CD4-positive, alpha-beta T cell treated with Interleukin-17A for 4 hours (primary cell): ENCODE results near the gene FRMD4B.

ENCODE experiments used
- DNase-seq: peaks from one replicate; pipeline ENCODE4 v3.0.0-alpha.2; 2020; ENCODE audit warnings: mixed read lengths

FRMD4B gene

DNA sequence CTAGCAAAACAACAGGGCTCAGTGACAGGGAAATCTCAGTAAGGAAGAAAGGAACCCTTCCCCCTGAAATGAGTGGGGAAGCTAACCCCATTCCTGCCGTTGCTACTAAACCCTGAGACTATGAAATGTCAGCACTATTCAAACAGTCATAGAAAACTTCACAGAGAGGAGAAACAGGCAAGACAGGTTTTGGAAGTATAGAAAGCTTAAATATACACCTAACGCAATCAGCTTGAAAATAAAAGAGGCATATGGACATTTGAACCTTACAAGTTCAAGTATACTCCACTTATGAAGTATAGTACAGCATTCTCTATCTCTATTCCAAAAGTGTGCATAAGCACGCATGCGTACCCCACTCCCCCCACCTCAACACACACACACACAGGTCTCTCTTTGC is 17.6 kb upstream of the FRMD4B start:
- no peak for DNase-seq

DNA sequence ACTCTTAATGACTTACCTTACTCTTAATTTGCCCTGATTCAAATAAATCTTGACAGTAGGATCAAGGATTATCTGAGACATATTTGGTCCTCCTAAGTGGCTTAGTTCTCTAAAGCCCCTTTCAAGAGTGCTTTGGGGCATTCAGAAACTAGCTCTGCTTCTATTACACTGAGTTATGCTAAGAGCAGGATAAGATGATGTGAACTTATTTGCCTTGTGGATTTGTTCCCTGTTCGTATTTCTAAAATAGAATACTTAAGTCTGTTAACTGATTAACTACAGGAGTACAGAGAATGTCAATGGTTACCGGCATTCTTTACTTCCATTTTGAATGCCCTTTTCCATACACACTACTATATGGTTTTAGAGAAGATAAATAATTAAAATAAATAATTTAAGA is 14.8 kb upstream of the FRMD4B start:
- DNase-seq = no peak

DNA sequence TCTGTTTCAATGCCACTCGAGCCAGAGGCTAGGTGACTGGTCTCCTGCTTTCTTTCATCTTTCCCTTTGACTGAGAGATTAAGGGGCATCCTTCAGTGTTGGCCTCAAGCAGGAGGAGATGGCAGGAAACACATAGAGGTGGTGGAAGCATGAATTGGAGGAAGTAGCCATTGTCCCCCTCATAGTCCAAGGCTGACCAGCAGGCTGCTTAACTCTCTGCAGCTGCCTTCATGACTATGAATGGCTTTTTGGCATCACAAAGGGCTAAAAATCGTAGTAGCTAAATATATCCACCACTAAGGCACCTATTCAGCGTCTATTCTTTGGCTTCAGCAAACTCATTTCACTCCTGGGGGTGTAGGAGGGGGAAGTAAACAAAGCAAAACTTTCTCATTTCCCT is 7.0 kb upstream of the FRMD4B start:
- DNase-seq = no peak

DNA sequence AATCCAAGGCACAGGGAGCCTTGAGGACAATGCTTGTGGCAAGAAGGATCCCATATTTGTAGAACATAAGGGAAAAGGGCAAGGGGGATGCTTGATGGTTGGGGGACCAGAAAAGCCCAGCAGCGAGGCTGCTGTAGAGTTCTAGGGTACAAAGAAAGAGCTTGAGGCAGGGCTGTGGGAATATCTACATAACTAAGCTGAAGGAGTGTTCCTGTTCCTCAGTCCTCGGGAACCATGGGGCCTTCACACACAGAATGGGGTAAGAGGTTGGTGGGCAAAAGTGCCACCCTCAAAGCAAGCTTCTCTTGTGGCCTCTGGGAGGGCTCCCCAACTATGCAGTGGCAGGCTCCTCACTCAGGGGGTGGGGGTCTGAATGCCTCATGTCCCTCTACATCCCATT is 6.5 kb upstream of the FRMD4B start:
- DNase-seq = no peak

DNA sequence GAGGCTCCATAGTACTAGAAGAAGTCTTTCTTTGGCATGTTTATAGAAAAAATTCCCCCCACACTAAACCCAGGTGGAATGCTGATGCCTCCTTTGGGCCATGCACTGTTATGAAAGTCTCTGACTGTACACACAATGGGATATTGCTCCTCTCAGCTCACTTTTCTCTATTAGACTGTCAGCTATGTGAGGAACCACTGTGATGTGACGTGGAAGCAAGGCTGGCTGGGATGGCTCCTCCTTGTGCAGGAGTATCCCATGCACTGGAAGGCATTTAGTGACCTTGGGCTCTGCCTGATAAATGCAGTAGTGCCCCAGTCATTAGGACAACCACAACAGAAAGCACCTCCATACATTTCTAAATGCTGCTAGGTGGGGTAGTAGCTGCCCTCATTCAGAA is 5.7 kb upstream of the FRMD4B start:
- no peak for DNase-seq

DNA sequence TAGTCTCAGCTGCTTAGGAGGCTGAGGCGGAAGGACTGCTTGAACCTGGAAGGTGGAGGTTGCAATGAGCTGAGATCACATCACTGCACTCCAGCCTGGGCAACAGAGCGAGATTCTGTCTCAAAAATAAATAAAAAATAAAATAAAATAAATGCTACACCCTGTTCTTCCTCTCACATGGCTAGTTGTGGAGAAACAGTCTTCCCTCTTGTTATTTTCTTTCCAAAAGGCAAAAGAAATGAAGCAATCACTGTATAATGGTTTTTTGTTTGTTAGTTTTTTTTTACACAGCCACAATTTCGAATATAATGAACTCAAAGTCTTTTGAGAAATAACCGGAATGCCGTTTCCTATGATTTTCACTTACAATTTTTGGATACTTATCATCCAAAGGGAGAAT is 4.9 kb upstream of the FRMD4B start:
- DNase-seq = no peak

DNA sequence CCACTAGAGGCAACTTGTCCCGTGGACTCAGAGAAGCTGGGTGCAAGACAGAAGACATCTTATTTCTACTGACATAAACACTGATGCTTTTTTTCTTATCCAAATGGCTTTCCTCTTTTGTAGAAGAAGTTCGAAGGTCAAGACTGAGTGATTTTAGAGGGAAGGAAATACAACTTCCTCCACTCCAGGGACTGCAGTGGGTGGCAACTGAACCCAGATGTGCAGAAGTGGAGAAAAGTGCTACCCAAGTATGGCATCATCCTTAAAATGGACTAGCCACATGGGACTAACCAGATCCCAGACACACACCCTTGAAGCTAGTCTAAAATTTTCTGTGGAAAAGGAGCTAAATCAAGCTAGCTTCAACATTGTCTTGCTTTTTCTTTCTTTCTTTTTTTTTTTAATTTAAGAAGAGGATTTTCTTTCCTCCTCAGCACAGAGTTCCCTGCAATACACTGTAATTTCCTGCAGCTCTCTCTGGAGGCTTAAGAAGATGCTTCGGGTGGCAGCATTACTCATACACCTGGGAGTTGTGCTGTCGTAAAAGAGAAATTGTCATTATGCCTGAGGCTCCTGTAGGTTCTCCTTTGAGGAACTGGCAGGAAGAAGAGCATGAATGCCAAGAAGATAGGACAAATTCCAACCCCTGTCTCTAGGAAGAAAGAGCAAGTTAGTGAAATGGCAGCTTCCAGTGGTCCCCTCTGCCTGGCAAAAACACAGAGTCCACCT is 3.8 kb upstream of the FRMD4B start:
- DNase-seq = no peak

DNA sequence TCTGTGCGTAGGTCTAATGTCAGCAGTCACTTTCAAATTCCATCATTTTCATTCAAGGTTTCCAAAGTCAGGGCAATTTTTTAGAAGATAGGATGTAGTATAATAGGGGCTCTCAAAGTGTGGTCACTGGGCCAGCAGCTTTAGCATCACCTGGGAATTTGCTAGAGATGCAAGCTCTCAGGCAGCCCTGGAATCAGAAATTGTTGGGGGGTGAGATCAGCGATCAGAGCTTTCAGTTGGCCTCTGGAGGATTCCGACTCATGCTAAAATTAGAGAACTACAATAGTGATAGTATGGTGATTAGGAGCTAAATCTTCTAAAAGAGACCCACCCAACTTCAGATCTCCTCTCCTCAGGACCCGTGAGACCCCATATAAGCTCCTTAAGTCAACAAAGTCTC is 2.4 kb upstream of the FRMD4B start:
- no peak for DNase-seq

DNA sequence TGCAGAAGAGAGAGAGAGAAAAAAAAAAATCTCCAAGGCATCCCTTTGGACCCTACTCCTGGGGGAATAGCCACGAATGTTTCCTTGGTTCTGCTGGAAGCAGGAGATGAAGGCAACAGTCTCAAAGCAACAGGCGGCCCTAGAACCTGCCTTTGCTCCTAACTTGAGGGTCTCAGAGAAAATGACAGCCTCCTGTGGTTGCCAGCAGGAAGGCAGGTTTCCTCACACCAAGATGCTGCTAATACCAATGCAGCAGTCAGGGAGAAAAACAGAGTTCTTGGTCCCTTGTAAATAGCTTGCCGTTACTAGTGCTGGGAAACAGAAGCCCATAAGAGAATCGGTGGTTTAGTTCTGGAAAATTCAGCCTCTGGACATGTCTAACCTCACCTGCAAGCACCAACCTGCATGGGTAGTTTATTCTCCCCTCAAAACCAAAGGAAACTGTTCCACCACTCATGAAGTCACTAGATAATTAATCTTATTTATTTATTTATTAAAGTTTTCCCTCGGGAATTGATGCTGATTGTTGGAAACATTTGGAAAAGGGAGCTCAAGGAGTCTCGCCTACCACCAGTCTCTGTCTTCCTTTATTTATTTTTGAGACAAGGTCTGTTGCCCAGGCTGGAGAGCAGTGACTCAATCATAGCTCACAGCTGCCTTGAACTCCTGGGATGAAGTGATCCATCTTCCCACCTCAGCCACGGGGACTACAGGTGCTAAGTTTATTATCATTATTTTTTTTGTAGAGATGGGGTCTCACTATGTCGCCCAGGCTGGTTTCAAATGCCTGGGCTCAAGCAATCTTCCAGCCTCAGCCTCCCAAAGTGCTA is 883 bp upstream of the FRMD4B start:
- DNase-seq = no peak

DNA sequence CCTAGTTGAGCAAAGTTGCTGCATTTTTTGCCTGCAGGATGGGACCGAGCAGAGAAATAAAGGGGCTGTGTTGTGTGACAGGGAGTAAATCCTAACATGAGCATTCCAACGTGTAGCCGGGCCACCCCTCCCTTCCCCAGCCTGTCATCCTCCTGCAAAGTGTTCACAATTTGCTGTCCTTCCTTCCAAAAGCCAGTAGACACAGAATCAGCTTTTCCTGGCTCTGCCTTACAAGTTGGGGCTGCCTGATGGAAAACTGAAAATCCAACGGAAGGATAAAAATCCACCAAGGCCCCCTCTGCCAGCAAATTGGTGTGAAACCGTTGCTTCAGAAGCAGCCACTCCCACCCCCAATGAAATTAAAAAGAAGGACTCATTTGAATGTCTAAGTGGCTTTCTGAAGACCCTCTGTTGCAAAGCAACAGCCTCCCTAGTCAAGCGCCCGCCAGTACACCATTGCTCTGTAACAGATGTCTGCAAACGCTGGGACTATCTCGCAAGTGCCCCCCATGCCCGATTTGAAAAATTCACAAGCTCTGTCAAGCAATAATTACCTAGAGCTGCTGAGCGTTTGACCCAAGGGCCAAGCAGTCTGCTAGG is 665 bp downstream of the FRMD4B start:
- DNase-seq = no peak

DNA sequence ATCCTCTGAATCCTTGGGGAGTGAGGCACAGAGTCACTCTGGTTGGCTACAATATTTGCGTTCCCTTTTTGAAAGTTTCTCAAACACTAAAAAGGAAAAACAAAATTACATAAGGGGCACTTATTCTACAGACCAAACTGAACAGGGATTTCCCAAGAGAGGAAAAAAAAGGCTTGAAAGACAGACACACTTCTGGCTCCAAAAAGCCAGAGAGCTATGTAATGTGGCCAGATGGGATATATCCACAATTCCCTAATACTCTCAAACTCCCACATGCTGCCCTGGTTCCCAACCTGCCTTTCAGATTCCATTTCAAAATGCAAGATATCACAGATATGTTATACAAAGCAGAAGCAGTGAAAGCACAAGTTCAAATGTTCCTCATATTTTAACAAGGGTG is 1.6 kb downstream of the FRMD4B start:
- DNase-seq = no peak

DNA sequence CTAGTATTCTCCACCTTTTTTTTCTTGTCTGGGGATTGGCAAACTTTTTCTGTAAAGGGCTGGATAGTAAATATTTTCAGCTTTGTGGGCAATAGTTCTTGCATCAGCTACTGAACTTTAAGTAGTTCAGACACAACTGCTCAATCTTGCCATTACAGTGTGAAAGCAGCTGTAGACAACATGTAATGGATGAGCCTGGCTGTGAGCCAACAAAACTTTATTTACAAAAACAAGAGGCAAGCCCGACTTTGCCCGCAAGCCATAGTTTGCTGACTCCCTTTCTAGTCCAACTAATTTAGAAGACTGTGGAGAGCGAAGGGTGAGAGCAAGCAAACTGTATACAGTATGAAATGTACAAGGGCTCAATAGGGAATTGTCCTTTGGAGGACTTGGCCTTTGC is 6.2 kb downstream of the FRMD4B start:
- no peak for DNase-seq

DNA sequence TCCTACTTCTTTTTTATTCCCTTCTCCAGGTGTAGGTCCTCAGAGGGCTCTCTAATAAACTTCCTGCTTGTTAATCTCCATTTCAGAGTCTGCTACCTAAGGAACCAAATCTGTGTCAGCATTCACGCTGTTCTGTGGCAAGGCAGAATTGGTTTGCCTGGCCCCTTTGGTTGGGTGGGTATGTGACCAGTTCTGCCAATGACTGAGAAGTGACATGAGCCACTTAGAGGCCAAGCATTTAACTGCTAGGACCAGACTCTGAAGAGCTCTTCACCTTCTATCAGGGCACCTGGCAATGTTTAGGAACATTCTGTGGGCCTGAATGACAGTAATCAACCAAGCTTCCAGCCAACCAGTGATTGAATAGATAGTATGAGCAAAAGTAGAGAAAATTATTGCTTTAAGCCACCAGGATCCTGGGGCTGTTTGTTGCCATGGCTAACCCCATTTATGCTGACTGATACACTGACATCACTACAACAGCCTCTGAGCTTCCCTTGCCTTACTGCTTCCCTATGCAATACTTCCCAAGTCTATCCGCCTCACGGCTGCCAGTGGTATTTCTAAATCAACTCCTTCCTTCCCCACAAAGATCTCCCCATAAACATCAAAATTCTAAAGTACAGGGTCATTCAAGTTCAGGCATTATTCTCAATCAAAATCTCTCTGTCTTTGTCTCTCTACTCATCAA is 7.6 kb downstream of the FRMD4B start:
- DNase-seq = no peak

DNA sequence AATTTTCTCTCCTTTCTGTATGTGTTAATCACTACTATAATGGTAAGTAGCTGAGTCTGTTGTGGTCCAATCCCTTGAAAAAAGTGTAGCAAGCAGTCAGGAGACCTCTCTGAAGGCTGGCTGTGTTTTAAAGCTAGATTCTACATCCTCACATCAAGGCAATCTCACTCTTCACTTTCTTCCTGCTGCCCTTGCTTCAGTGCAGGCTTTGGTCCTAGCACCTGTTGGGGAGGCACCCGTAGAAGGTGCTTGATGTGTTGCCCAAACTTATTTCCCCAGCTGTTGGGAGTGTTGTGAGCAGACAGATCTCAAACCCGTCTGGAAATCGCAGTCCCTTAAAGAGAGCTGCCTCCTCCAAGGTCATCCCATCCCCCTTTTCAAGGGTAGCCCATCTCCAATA is 8.6 kb downstream of the FRMD4B start:
- no peak for DNase-seq

DNA sequence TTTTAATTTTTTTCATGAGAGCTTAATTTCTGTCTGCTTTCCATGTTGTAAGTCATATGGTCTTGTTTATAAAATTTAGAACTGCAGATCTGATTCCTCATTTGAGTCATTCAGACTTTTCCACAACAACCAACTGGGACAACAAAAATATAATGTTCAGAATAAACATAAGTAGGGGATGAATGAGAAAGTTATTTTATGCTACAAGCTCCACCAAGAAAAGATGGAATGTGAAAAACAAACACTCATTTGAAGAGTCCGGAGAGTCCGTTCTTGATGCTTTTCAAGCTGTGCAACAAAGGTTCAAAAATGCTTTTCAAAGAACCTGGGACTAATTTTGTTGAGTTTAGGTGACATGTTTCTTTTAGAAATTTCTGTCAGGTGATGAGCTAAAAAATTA is 9.2 kb downstream of the FRMD4B start:
- DNase-seq = no peak

DNA sequence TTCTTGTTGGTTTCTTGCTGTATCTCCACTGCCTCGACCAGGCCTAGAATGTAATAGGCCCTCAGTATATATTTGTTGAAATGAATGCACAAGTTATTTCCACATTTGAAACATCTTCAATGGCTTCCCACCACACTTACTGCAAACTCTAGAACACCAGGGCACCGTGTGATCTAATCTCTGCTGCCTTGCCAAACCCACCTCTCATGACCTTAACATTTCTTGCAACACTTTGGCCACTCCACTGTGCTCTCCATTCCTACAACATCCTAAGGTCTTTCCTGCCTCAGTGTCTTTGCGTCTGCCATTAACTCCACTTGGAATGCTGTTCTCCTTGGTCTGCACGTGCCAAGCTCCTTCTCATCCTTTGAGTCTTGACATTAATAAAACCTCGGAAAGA is 14.1 kb downstream of the FRMD4B start:
- no peak for DNase-seq

DNA sequence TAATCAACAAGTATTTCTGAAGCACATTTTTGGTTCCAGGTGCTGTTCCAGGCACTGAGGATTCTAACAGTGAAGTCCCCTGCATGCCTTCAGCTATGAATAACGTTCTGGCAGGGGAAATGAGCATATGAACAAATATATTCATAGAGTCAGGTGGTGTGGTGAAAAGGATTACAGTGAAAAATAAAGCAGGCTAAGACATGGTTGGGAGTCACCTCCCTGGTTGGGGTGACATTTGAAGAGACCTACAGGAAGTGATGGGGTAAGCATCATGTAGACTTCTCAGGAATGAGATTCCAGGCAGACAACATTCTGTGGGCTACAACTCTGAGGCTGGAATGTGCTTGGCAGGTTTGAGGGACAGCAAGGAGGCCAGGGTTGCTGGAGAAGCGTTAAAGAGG is 15.0 kb downstream of the FRMD4B start:
- DNase-seq = no peak

DNA sequence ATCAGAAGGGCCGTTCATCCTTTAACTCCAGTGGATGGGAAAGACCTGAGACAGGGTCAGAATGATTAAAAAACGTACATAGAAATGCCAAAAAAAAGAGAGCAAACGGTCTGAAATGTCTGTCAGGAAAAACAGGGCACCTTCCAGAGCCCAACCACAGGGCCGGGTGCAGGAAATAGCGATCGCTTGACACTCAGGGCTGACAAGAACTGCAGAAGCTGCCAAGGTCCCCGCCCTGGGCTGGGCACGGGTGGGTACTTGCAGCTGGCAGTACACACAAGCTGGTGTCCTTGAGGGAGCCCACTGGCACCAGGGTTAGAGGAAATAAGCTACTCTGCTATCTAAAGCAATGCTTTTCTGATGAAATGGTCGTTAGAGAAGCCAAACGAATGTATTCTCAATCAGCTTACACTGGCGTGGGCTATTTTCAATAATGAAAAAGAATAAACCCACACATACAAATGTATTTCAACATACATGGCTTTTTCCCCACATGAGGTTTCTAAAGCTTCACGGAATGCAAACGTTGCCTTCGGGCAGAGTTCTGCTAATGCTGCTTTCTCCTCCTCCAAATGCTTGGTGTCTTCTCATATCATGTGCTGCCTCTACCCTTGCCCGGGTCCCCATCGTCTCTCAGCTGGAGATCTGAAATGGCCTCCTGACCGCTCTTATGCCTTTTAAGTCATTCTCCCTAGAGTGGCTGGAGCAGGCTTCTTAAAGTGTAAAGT is 15.6 kb downstream of the FRMD4B start:
- peak; percentile 24 for DNase-seq

DNA sequence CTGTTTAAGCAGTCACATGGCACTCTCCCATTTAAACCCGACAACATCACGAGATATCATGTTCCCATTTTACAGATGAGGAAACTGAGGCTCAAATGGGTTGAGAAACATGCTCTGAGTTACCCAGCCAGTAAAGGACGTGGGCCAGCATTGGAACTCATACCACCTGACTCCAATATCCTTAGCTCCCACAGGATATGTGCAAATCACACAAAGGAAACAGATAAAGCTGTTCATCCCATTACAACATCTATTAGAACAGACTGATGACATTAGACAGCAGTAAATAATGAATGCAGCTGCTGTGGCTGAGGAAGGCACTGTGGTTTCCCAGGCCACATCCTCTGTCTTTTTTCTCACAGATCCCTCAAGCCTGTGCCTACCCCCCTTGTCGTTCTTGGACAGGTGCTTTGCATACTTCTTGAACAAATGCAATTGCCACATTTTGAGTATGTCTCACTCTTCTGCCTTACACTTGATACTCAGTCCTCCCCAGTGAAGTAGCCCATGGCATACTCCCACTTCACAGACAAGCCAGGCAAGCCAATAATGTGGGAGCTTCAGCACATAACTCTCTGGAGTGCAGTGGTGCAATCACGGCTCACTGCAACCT is 17.7 kb downstream of the FRMD4B start:
- peak; percentile 4 for DNase-seq

DNA sequence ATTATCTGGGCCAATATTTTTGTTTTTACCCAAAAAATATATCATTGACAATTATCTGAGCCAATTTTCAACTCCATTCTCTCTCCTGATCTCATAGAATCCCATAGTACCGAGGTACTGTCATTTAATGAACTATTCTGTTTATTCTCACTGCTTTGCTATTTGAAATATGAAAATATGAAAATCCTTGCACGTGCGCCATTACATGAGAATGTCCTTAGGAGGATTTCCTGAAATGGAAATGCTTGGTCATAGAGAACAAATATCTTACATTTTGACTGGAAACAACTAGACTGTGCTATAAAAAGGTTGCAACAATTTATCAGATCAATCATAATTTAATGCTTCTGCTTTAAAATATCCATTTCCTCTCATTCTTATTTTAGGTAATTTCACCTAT is 18.3 kb downstream of the FRMD4B start:
- DNase-seq = no peak

DNA sequence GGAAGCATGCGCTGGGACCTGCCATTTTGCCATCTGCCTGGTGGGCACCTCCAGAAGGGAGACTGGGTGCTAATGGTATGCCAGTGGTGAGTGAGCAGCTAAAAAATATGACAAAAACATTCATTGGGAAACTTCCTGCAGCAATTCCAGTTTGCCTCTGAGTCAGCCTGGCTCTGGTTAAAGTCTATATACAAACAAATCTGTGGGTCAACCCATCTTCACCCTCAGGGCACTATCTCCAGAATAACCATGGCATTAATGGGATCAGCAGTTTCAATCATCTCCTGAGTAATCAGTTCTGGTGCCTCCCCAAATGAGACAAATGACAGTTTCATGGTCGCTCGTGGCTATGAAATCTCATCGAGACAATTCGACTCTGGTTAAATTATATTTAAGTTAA is 21.5 kb downstream of the FRMD4B start:
- DNase-seq = no peak

DNA sequence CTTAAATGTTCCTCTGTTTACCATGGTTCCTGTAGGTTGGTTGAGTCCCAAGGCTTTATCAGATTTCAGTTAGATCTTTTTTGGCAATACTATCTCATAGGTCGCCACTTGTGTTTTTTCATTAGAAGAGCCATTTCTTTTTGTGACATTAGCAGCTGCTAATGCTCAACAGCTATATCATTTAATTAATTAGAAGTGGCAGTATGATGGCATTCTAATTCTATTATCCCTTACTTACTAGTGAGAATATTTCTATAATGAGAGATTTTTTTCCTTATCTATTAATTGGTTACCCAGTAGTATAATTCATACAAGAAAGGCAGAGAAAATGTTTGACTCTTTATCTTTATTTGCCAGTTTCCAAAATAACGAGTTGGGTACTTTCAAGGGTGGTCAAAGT is 25.2 kb downstream of the FRMD4B start:
- no peak for DNase-seq
